GM18508 (cell line): ENCODE results near the gene PLXDC2.
A peak's percentile ranks its signal among the peaks of the same experiment; 100 is the strongest.
"Not testable (repeated sequence)": the region's sequence is repeated elsewhere in the genome, so short reads cannot be mapped to it uniquely, and the experiment has no call there.

Experiments
- ATAC-seq: cut with Tn5 transposase; IDR thresholded peaks from one replicate; pipeline ENCODE4 v1.9.1; 2021; ENCODE audit warnings: moderate number of reproducible peaks; ENCODE audit not compliant: insufficient read depth, unreplicated experiment

The PLXDC2 gene

GRCh38 chr10:19816411-19817230, at the start of gene PLXDC2:
Gene PLXDC2, plus strand, starts transcription at chr10:19816432.
- peak; percentile 41 for ATAC-seq

DNA sequence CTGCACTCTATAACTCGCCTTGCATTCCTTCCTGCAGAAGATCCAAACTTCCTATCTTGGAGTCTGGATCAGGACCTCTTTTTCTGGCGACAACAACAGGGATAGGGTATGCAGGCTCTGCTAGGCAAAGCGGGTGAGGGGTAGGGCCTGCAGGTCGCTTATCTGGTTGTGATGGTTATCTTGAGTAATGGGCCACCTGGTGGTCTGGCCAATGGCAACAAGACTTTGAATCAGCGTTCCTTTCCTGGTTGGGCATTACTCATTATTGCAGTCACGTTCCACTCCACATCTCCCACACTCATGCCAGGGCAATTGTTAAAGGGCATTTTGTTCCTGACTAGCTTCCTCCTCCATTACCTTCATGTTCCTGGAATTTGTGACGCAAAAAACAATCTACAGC, 48.4 kb upstream of the PLXDC2 start:
- no peak for ATAC-seq

DNA sequence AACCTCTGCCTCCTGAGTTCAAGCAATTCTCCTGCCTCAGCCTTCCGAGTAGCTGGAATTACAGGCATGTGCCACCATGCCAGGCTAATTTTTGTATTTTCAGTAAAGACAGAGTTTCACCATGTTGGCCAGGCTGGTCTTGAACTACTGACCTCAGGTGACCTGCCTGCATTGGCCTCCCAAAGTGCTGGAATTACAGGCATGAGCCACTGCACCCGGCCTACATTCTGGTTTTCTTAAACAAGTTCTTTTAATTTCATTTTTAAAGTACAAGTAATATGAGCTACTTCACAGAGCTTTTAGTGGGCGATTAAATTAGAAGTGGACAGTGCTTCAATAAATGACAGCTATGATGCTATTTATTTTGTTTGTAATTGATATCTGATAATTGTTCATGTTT, 46.4 kb upstream of the PLXDC2 start:
- not testable (repeated sequence) for ATAC-seq

- no peak for ATAC-seq
Measured at GRCh38 chr10:19772972-19773371, 43.3 kb upstream of the PLXDC2 start.

DNA sequence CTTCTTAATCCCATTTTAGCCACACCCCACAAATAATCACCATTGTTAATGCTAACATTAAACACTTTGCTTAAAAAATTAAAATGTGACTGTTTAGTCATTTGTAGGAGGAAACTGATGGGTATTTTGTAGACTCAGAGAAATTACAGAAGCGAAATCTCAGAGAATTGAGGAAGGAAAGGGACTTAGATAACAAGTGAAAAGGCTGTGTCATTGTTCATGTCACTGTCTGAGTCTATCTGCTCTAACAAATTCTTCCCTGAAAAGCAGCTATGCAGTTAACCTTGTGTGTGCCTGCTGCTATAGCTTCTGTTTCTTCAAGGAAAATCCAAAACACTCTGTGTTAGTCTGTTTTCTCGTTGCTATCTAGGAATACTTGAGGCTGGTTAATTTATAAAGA, 40.9 kb upstream of the PLXDC2 start:
- ATAC-seq, result no peak

DNA sequence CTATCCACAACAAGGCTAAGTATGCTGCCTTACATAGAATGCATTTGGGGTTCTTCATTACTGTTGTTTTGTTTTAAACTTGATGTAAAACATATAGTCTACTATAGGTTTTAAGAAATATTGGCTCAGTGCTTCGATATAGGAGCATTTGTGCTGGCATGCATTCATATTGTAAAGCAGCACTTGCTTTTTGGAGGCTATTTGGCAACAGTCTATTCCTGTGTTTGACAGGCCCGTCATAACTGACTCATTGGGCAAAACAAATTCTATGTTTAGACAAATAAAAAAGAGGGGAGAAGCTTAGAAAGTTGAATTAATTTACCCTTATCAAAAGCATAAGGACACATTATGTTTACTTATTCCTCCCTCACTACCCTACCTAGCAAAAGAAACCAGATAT, 38.4 kb upstream of the PLXDC2 start:
- ATAC-seq, result no peak

DNA sequence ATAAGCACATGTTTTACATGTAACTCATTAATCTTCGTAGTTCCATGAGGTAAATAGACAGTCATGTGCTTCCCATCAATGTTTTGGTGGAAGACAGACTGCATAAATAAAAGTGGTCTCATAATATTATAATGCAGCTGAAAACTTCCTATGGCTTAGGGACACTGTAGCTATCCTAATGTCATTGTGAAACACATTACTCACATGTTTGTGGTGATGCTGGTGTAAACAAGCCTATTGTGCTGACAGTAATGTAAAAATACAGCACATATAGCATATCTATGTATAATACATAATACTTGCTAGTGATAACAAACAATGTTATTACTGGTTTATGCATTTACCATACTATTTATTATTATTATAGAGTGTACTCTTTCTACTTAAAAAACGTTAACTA, 37.2 kb upstream of the PLXDC2 start:
- no peak for ATAC-seq

GRCh38 chr10:19782430-19783089, 33.7 kb upstream of the PLXDC2 start:
- ATAC-seq, result no peak

GRCh38 chr10:19783721-19784120, 32.5 kb upstream of the PLXDC2 start:
- no peak for ATAC-seq

DNA sequence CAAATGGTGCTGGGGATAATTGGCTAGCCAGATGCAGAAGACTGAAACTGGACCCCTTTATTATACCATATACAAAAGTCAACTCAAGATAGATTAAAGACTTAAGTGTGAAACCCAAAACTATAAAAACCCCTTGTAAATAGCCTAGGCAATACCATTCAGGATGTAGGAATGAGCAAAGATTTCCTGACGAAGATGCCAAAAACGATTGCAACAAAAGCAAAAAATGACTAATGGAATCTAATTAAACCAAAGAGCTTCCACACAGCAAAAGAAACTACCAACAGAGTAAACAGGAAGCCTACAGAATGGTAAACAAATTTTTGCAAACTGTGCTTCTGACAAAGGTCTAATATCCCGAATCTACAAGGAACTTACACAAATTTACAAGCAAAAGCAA, 30.9 kb upstream of the PLXDC2 start:
- no peak for ATAC-seq

- ATAC-seq, result no peak
Measured at GRCh38 chr10:19788075-19788686, 28.1 kb upstream of the PLXDC2 start.

DNA sequence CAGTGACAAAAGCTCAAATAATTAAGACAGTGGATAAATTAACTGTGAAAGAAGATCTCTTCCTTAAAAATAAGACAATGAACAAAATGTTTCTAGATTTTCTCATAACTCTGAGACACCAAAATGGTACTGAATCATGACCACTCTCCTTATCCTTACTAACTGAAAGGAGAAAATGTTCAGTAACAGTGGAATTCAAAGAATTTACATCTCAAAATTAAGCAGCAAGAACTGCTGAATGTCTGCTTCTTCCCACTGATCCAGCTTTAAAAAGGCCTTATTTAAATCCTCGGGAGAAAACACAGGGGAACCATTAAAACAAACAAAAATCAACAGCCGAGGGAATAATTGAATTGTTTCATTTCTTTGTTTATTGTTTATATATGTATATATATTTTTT, 27.3 kb upstream of the PLXDC2 start:
- no peak for ATAC-seq

DNA sequence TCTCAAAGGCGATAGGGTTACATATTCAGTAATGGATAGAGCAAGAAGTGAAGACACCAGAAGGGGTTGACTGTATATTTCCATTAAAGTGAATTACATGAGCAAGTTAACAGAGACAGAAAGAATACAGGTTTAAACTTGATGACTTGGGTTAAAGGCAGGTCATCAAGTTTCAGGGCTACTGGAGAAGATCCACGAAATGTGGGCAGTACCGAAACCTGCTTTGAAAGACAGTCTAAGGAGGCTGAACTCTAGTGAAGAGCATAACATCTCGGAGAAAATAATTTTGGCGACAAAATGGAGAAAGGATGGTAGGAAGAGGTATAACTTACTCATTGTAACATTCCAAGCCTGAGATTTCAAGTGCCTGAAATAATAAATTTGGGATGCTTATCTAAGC, 26.6 kb upstream of the PLXDC2 start:
- no peak for ATAC-seq

- ATAC-seq, result no peak
Measured at GRCh38 chr10:19791032-19791431, 25.2 kb upstream of the PLXDC2 start.

GRCh38 chr10:19795684-19796083, 20.5 kb upstream of the PLXDC2 start:
- ATAC-seq, result no peak

DNA sequence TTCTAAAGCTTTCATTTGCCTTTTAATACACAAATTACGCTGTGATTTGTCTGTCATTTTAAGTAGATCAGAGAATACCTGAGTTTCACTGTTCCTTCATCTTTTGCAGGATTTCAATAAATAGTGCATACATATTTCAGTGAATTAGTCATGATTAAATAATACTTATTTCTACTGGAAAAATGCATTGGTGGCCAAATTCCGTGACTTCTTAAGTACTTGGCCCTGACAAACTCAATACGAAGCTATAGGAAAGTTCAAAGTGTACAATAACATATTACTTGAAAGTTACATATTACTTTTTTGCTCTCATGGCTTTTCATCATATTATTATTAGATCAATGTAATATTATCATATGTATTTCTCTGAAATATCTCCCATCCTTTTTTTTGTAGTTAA, 16.1 kb upstream of the PLXDC2 start:
- ATAC-seq, result no peak

GRCh38 chr10:19801369-19801768, 14.9 kb upstream of the PLXDC2 start:
- ATAC-seq, result no peak

DNA sequence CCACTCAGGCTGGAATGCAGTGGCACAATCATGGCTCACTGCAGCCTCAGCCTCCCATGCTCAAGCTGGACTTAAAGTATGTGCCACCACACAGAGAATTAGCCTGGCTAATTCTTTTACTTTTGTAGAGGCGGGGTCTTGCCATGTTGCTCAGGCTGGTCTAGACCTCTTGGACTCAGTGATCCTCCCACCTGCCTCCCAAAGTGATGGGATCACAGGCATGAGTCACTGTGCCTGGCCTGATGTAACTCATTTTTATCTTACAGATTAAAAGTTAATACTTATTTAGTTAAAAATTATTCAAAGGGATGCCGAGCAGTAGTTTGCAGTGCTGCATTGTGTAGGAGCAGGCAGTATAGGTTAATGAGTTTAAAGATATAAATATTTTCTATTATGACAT, 12.6 kb upstream of the PLXDC2 start:
- no peak for ATAC-seq

- no peak for ATAC-seq
Measured at GRCh38 chr10:19809481-19809880, 6.8 kb upstream of the PLXDC2 start.

- no peak for ATAC-seq
Measured at GRCh38 chr10:19811540-19811939, 4.7 kb upstream of the PLXDC2 start.

GRCh38 chr10:19812976-19813375, 3.3 kb upstream of the PLXDC2 start:
- ATAC-seq, result no peak
